NCI-H1694 (cell line): ENCODE data around the gene FKBP1A.

Experiments
- DNase-seq: peaks from one replicate; lab custom pipeline; 2025; lab: John Stamatoyannopoulos, UW

The FKBP1A gene

GRCh38 chr20:1392693-1393506 lies at the start of gene FKBP1A:
FKBP1A (minus strand) TSS chr20:1393054; CDS start chr20:1392998, 56 bp downstream.
- DNase-seq, result peak; percentile 49

GRCh38 chr20:1442304-1442703 lies 49.5 kb upstream of the FKBP1A start:
- DNase-seq, result no peak

- DNase-seq, result no peak
Observed at GRCh38 chr20:1441133-1441532, 48.3 kb upstream of the FKBP1A start.

- no peak for DNase-seq
Observed at GRCh38 chr20:1440024-1440423, 47.2 kb upstream of the FKBP1A start.

- DNase-seq, result no peak
Observed at GRCh38 chr20:1438361-1438760, 45.5 kb upstream of the FKBP1A start.

- DNase-seq, result peak; percentile 45
Observed at GRCh38 chr20:1437235-1437904, 44.5 kb upstream of the FKBP1A start.

- DNase-seq, result no peak
Observed at GRCh38 chr20:1436263-1436662, 43.4 kb upstream of the FKBP1A start.

- DNase-seq, result no peak
Observed at GRCh38 chr20:1435337-1435699, 42.5 kb upstream of the FKBP1A start.

GRCh38 chr20:1434571-1435336 lies 41.9 kb upstream of the FKBP1A start:
- no peak for DNase-seq

GRCh38 chr20:1431158-1431557 lies 38.3 kb upstream of the FKBP1A start:
- DNase-seq, result no peak

- DNase-seq, result no peak
Observed at GRCh38 chr20:1430004-1430451, 37.2 kb upstream of the FKBP1A start.

- no peak for DNase-seq
Observed at GRCh38 chr20:1429143-1429728, 36.4 kb upstream of the FKBP1A start.

GRCh38 chr20:1427457-1428054 lies 34.7 kb upstream of the FKBP1A start:
- no peak for DNase-seq

GRCh38 chr20:1426231-1426849 lies 33.5 kb upstream of the FKBP1A start:
- DNase-seq, result no peak

GRCh38 chr20:1424336-1424735 lies 31.5 kb upstream of the FKBP1A start:
- no peak for DNase-seq

- no peak for DNase-seq
Observed at GRCh38 chr20:1423625-1424106, 30.8 kb upstream of the FKBP1A start.

- DNase-seq, result no peak
Observed at GRCh38 chr20:1423206-1423605, 30.4 kb upstream of the FKBP1A start.

GRCh38 chr20:1422753-1423152 lies 29.9 kb upstream of the FKBP1A start:
- DNase-seq, result no peak

GRCh38 chr20:1420066-1420465 lies 27.2 kb upstream of the FKBP1A start:
- DNase-seq, result no peak

- no peak for DNase-seq
Observed at GRCh38 chr20:1418350-1418749, 25.5 kb upstream of the FKBP1A start.

GRCh38 chr20:1417790-1418189 lies 24.9 kb upstream of the FKBP1A start:
- DNase-seq, result no peak
